Colonic mucosa (tissue), 4 donors: ENCODE data around the gene HECTD1. TPM values are rescaled to one million over a fixed set of nuclear protein-coding genes. Genes with fewer than 3 reads are reported as not detected.

Experiments used
- DNase-seq: peaks from one replicate; pipeline ENCODE4 v3.0.0-alpha.2; 2020
- H3K27ac ChIP-seq: fragments of 200-600 bp; one replicate; pipeline ENCODE4 v1.8.0; 2021
- H3K27me3 ChIP-seq: fragments of 200-600 bp; one replicate; pipeline ENCODE4 v1.8.0; 2021
- H3K36me3 ChIP-seq: fragments of 200-600 bp; one replicate; pipeline ENCODE4 v1.8.0; 2021
- H3K4me1 ChIP-seq: fragments of 200-600 bp; one replicate; pipeline ENCODE4 v1.8.0; 2021; ENCODE audit warnings: mild to moderate bottlenecking
- H3K4me3 ChIP-seq: fragments of 200-600 bp; one replicate; pipeline ENCODE4 v1.8.0; 2021
- H3K9ac ChIP-seq, 2 donors: one replicate each; pipeline ENCODE4 v1.7.0; 2013; ENCODE audit warnings: control low read depth in 2 of 2, low read depth in 2 of 2, low read length in 2 of 2
- H3K9me3 ChIP-seq: fragments of 200-600 bp; one replicate; pipeline ENCODE4 v1.8.0; 2021
- intact Hi-C: fragments of 100-400 bp; cut with DNase I; formaldehyde crosslinking; loops from one replicate; pipeline ENCODE4 v1.14.1; 2022
- total RNA-seq, 2 donors: library from RNA; stranded (reverse); fragmentation: NEBNext Ultra II Directional in 1 of 2; extraction: Animal tissue kit (Norgen Biotek cat#: 25700) in 1 of 2; gene quantifications; one replicate each; pipeline ENCODE4 v1.2.1, GENCODE V29; 2021
- TF ChIP-seq, protein P1 (sequence below): fragments of 200-600 bp; IDR thresholded peaks from one replicate; pipeline ENCODE4 v1.8.0; 2022; ENCODE audit warnings: antibody characterized with exemption, mild to moderate bottlenecking
- donor health status: healthy.
- donor health status: DM: no; HTN: no; CAD: no.
- donor health status: DM: no; HTN: no; CAD: no.

The HECTD1 gene
- total RNA-seq, 2 donors from 2014 or later = 113 to 148 TPM

DNA sequence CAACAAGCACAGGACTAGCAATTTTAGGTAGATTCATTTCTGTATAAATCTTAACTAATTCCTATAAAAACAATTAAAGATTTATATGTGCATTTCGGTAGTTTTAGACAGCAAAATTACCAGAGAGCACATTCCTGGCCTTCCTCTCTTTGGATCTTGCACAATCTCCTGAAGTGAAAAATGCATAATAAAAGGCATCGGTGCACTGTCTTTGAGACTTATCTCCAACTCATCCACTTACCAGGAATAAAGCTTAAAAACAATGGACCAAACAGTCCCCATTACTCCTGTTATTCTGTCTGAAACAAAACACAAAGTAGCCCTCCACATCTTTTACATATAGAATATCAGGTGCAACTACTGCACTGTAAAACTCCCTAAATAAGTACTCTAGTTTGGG lies 69.3 kb downstream of the HECTD1 start:
- no peaks in the 10 kb centered on the region for H3K9me3 ChIP-seq
- intact Hi-C loops = no loop called here
- no peaks in the 10 kb centered on the region for H3K27me3 ChIP-seq
- no peak for DNase-seq
- no peak overlapping the region for H3K4me3 ChIP-seq
- TF ChIP-seq, protein P1, sequence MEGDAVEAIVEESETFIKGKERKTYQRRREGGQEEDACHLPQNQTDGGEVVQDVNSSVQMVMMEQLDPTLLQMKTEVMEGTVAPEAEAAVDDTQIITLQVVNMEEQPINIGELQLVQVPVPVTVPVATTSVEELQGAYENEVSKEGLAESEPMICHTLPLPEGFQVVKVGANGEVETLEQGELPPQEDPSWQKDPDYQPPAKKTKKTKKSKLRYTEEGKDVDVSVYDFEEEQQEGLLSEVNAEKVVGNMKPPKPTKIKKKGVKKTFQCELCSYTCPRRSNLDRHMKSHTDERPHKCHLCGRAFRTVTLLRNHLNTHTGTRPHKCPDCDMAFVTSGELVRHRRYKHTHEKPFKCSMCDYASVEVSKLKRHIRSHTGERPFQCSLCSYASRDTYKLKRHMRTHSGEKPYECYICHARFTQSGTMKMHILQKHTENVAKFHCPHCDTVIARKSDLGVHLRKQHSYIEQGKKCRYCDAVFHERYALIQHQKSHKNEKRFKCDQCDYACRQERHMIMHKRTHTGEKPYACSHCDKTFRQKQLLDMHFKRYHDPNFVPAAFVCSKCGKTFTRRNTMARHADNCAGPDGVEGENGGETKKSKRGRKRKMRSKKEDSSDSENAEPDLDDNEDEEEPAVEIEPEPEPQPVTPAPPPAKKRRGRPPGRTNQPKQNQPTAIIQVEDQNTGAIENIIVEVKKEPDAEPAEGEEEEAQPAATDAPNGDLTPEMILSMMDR = no peak
- H3K27ac ChIP-seq = no peak overlapping the region
- no peak overlapping the region for H3K9ac ChIP-seq
- H3K36me3 ChIP-seq = peaks cover 12% of the 10 kb centered on the region
- no peaks in the 10 kb centered on the region for H3K4me1 ChIP-seq

DNA sequence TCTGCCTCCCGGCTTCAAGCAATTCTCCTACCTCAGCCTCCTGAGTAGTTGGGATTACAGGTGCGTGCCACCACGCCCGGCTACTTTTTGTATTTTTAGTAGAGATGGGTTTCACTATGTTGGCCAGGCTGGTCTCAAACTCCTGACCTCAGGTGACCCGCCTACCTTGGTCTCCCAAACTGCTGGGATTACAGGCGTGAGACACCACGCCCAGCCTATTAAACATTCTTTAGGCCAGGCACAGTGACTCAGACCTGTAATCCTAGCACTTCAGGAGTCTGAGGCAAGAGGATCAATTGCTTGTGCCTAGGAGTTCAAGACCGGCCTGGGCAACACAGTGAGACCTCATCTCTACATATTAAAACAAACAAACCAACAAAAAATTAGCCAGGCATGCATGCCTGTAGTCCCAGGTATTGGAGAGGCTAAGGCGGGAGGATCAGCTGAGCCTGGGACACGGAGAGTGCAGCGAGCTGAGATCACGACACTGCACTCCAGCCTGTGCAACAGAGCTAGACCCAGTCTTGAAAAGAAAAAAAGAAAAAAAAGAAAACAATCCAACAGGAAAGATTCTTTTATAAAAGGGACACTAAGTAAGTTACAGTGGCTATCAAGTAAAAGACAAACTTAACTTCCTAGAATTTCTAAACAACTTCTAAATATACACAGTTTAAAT lies 70.2 kb downstream of the HECTD1 start:
- TF ChIP-seq, protein P1 = no peak
- Histone ChIP-seq H3K27ac (no peak overlapping the region), H3K9ac (no peak overlapping the region), H3K4me1 (no peaks in the 10 kb centered on the region), H3K36me3 (peaks cover 17% of the 10 kb centered on the region), H3K9me3 (no peaks in the 10 kb centered on the region), H3K4me3 (no peak overlapping the region), H3K27me3 (no peaks in the 10 kb centered on the region)
- DNase-seq = peak; percentile 27
- intact Hi-C loops = no loop called here

DNA sequence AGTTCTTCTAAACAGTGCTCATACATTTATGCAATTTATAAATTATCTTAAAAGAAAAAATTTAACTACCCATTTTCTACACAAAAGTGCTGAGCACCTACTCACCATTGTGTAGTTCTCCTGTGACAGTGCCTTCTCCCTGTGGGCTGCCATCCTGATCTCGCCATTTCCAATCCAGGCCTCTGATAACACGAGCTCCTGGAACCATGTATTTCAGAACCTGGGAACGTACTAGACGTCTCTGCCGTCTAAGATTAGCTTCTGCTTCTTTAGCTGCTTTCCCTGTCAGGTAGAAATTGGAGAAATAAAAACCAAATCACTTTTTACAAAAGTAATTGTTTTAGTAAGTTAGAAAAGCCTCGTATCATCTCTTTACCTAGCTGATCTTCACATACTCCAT lies 74.5 kb downstream of the HECTD1 start:
- Histone ChIP-seq H3K27ac (no peak overlapping the region), H3K9me3 (no peaks in the 10 kb centered on the region), H3K4me3 (no peak overlapping the region), H3K4me1 (no peaks in the 10 kb centered on the region), H3K36me3 (peaks cover 10% of the 10 kb centered on the region), H3K9ac (no peak overlapping the region), H3K27me3 (no peaks in the 10 kb centered on the region)
- DNase-seq = no peak
- intact Hi-C loops = no loop called here
- TF ChIP-seq, protein P1 = no peak

DNA sequence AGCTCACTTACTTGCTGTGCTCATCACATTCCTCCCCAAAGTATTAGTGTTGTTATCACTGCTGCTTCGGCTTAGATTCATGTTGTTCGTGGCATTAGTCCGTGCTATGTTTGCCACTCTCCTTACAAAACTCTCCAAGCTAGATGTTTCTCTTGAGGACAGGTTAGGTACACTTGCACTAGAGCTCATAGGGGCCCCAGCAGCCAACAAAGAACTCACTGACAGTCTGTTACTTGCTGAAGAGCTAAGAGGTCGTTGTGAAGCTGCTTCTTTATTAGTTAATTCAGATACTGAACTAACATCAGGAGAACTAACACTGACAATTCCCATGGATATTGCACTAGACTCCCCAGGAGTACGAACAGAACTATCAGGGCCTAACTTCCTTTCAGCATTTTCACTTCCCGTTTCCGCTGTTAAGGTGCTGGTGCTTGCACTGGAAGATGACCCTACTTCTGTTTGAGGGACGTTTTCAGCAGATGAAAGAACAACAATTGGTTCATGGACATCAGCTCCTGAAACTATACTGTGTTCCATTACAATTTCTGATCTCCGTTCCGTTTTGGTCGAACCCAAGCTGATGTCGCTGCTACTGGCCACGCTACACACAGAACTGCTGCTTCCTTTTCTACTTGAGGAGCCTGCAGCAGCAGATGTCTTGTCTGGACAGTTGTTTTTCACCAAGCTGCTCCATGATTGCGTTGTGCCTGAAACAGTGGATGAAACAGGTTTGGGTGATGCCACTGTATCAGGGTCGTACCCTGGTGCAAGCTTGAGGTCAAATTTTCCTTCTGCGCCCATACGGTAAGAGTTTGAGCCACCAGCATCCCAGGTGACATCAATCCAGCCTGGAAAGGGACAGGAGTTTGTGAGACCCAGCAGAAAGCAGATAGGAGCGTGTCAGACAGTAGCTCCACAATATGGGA lies 78.7 kb downstream of the HECTD1 start:
- intact Hi-C loops = loop anchor here (10.0 kb wide), 1 partner anchor 226 kb away; no protein-coding TSS in a partner anchor
- no peak for DNase-seq
- H3K9ac ChIP-seq = no peak overlapping the region
- H3K27me3 ChIP-seq = no peaks in the 10 kb centered on the region
- H3K27ac ChIP-seq = no peak overlapping the region
- no peaks in the 10 kb centered on the region for H3K4me1 ChIP-seq
- TF ChIP-seq, protein P1 = no peak
- H3K4me3 ChIP-seq = no peak overlapping the region
- peaks cover 18% of the 10 kb centered on the region for H3K36me3 ChIP-seq
- H3K9me3 ChIP-seq = no peaks in the 10 kb centered on the region

DNA sequence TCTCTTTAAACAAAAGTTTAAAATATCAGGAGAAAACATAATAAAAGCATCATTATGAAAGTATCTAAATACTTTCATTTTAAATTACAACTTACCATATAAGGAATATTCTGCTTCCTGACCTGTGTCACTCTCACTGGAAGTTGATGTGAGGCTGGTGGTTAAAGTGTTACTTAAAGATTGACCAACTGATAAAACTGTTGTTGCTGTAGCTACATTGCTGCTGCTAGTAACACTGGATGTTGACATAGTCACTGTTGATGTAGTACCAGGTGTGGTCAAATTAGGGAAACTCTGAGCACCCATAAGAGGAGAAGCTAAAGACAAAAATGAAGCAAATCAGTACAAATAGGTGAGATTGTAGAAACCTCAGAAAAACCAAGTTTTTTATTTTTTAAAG lies 79.9 kb downstream of the HECTD1 start:
- H3K27ac ChIP-seq = no peak overlapping the region
- no peak for DNase-seq
- H3K36me3 ChIP-seq = peaks cover 14% of the 10 kb centered on the region
- intact Hi-C loops = loop anchor here (10.0 kb wide), 1 partner anchor 227 kb away; no protein-coding TSS in a partner anchor
- no peak overlapping the region for H3K4me3 ChIP-seq
- no peaks in the 10 kb centered on the region for H3K9me3 ChIP-seq
- H3K4me1 ChIP-seq = no peaks in the 10 kb centered on the region
- TF ChIP-seq, protein P1 = no peak
- H3K27me3 ChIP-seq = no peaks in the 10 kb centered on the region
- H3K9ac ChIP-seq = no peak overlapping the region
